Spinal cord (tissue), 10 donors: ENCODE measurements around the gene LCN15. TPM values are rescaled to one million over a fixed set of nuclear protein-coding genes. Genes with fewer than 3 reads are reported as not detected.

Experiments used
- DNase-seq, 6 donors: peaks; one replicate each; pipeline versions ENCODE4 v3.0.0 to v3.0.0-alpha.2; 2013 to 2015; ENCODE audit warnings: low spot score in 6 of 6, low read depth in 4 of 6
- H3K27ac ChIP-seq: one replicate; pipeline ENCODE4 v1.5.1; 2013; ENCODE audit warnings: low read depth, low read length, control low read depth
- H3K27me3 ChIP-seq: one replicate; pipeline ENCODE4 v1.6.1; 2013; ENCODE audit warnings: low read length; ENCODE audit not compliant: control insufficient read depth, insufficient read depth
- H3K36me3 ChIP-seq: one replicate; pipeline ENCODE4 v1.6.1; 2013; ENCODE audit warnings: low read length; ENCODE audit not compliant: control insufficient read depth, insufficient read depth
- H3K4me1 ChIP-seq: one replicate; pipeline ENCODE4 v1.6.1; 2013; ENCODE audit warnings: low read length; ENCODE audit not compliant: control insufficient read depth, insufficient read depth
- H3K4me3 ChIP-seq: one replicate; pipeline ENCODE4 v1.5.1; 2013; ENCODE audit warnings: low read depth, low read length, control low read depth
- H3K9me3 ChIP-seq: one replicate; pipeline ENCODE4 v1.6.1; 2013; ENCODE audit warnings: low read length; ENCODE audit not compliant: control insufficient read depth, insufficient read depth
- WGBS: methylation state at CpG from one replicate; pipeline ENCODE4 v1.1.5; 2013; ENCODE audit warnings: missing lambda C conversion rate; ENCODE audit not compliant: insufficient coverage; 5-methylcytosine and 5-hydroxymethylcytosine counted together
- polyA plus RNA-seq, 2 donors: library from polyadenylated mRNA; unstranded; fragments of 120-200 nt; gene quantifications; one replicate each; pipeline ENCODE4 v1.2.1, GENCODE V29; 2013; ENCODE audit not compliant: insufficient read length in 2 of 2
- total RNA-seq, 2 donors: library from RNA; depleted of rRNA in 1 of 2; stranded (reverse); fragments of 120-200 nt in 1 of 2; fragments of >200 nt in 1 of 2; gene quantifications; one replicate each; pipeline versions ENCODE4 v1.2.3 to v1.2.4, GENCODE V29; 2013 to 2014
- donor health status: healthy.

Gene LCN15
- total and polyA plus RNA-seq, 4 donors: 0.14 TPM; not detected in 3

DNA sequence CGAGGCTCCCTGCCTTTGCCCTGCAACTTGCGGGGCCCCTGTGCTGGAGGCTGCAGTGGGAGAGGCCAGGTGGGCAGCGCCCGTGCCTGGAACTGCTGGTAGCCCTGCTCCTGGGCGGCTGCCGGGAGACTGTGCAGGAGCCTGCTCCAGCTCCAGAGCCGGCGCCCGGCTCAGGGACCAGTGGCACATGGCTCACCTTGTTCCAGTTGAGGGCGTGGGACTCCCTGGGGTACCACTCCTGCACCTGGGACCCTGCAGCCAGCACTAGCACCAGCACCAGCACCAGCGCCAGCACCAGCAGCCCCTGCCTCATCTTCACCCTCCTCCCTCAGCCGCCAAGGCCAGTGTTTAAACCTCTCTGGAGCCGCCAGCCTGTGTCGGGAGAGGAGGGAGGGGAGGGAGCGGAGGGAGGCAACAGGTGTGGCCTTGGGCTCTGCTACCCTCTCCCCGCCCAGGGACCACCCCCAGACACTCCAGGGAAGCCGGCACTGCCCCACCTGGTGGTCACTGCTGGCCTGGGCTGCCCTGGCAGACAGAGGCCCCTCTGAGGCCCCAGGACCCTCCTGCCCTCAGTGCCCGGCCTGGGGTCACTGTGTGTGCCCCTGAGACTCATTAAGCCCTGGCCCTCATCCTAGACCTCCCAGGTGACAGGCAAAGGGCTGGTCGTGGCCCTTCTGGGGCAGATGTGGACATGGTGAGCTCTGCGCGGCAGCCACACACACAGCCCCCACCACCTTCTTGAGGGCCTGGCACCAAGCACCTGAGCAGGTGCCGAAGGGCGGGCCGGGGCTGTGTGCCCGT, 21.5 kb downstream of the LCN15 start, which contains the start of gene LCN10:
Gene LCN10 (minus strand): TSS at position 350 of the 801 bp plus-strand sequence. CDS start 37 bp downstream, at position 313.
- Histone ChIP-seq H3K27me3 (peaks cover 23% of the 10 kb centered on the region), H3K27ac (no peak within 1 kb of the TSS), H3K4me1 (peaks cover 21% of the 10 kb centered on the region), H3K9me3 (no peaks in the 10 kb centered on the region), H3K36me3 (peaks cover 3% of the 10 kb centered on the region), H3K4me3 (no peak within 1 kb of the TSS)
- WGBS: 56% methylated on average over 16 of the region's 25 CpGs
- DNase-seq: no peak

DNA sequence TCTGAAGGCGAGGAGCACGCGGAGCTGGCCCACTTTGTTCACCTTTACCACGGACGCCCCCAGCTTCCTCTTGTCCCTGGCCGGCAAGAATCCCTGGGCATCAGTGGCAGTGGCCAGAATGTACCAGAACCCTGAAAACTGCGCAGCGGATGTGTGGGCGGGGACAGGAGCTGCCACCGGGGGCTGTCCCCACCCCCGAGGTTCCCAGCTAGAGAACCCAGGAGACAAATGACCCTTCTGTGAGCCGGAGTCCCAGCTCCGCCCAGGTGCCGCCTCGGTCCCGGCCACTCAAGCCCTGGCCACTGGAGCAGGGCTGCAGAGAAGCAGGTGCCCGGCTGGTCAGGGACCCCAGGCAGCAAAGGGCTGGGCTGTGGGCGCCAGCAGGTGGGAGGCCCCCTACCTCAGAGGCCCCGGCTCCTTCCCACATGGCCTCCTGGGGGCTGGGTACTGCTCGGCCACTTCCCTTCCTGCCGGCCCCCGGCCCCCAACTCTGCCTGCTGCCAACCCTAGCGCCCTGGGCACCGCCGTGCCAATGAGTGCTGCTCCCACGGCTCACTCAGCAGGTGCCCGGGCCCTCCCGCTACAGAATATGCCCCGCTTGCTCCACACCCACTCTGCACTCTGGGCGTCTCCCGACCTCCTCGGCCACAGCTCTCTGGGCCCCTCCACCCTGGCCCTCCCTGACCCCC, 22.3 kb downstream of the LCN15 start:
- no peak overlapping the region for H3K27ac ChIP-seq
- peaks cover 23% of the 10 kb centered on the region for H3K27me3 ChIP-seq
- 48% methylated on average over 32 of the region's 32 CpGs for WGBS
- H3K4me3 ChIP-seq: no peak overlapping the region
- H3K4me1 ChIP-seq: peaks cover 21% of the 10 kb centered on the region
- H3K36me3 ChIP-seq: peaks cover 3% of the 10 kb centered on the region
- DNase-seq: no peak
- no peaks in the 10 kb centered on the region for H3K9me3 ChIP-seq

DNA sequence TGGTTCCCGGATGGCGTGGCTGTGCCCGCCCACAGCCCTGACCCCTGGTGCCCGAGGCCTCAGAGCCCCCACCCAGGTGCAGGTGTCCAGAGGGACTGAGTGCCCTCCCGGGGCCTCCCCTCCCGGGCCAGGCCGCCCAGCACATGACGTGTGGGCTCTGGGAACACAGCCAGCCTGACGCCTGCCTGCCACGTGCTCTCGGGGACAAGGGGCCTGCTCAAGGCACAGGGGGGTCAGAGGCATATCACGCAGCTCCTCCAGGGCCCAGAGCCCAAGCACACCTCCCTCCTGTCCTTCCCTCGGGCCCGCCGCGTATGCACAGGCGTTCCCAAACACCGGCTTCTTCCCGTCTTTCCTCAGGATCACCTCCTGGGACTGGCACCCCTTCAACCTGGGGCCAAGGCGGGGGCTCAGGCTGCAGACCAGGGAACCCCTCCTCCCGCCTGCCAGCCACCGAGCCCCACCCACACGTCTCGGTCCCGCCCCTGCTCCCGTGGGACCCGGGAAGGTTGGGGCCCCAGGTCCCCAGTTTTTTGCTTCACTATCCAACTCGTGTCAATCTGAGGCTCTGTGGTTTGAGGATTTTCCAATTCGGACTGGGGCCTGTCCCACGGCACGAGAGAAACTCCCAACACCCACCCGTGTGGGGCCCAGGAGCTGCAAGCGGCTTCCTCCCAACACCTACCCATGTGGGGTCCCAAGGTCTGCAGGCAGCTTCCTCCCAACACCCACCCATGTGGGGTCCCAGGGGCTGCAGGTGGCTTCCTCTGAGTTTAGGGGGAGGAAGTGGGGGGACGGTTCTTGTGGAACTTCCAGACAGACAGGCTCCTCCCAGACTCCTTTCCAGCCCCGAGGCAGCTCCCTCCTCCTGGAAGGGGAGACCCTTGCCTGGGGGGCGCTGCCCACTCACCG, 23.1 kb downstream of the LCN15 start:
- WGBS: 37% methylated on average over 26 of the region's 37 CpGs
- H3K4me1 ChIP-seq: peaks cover 21% of the 10 kb centered on the region

DNA sequence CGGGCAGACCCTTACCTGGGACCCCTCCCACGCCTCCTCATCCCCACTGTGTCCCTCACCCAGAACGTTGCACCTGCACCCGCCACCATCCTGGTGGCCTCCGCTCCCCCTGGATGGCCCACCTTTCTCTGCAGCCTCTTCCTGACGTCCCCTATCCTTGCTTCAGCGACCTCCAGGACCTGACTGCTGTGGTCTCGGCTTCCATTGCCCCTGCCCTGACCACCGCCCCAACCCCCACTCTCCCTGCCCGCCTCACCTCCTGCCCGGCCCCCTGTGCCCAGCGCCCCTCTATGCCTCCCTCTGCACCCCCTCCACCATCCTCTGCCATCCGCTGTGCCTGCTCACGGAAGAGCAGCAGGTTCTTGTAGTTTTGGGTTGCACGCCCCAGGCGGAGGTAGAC, 23.8 kb downstream of the LCN15 start:
- Histone ChIP-seq H3K27ac (no peak overlapping the region), H3K27me3 (peaks cover 23% of the 10 kb centered on the region), H3K4me3 (no peak overlapping the region), H3K4me1 (peaks cover 21% of the 10 kb centered on the region), H3K9me3 (no peaks in the 10 kb centered on the region), H3K36me3 (no peaks in the 10 kb centered on the region)
- 88% methylated on average over 16 of the region's 16 CpGs for WGBS
- DNase-seq: no peak

More for the DNA sequence above, 23.1 kb downstream of the LCN15 start:
- H3K27ac ChIP-seq: no peak overlapping the region
- no peaks in the 10 kb centered on the region for H3K9me3 ChIP-seq
- peak in 1 of 6 donors; percentile 43 for DNase-seq
- no peaks in the 10 kb centered on the region for H3K36me3 ChIP-seq
- H3K4me3 ChIP-seq: no peak overlapping the region
- peaks cover 23% of the 10 kb centered on the region for H3K27me3 ChIP-seq

DNA sequence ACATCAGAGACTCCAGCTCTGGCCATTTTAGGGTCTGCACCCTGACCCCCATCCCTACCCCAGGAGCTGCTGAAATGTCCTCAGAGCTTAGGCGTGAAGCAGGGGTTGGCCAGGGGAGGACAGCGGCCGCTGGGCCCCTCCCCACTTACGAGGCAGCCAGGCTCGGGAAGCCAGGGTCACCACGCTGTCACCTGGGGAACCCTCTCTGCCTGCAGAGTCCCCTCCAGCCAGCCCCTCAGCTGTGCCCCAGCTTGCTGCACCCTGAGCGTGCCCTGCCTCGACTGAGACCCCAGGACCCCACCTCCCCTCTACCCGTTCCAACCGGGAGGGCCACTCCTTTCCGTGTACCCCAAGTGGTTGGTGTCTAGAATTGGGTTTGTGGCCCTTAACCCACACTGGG, 24.2 kb downstream of the LCN15 start:
- no peak overlapping the region for H3K4me3 ChIP-seq
- 82% methylated on average over 9 of the region's 11 CpGs for WGBS
- no peaks in the 10 kb centered on the region for H3K36me3 ChIP-seq
- H3K4me1 ChIP-seq: peaks cover 21% of the 10 kb centered on the region
- no peak for DNase-seq
- peaks cover 23% of the 10 kb centered on the region for H3K27me3 ChIP-seq
- no peaks in the 10 kb centered on the region for H3K9me3 ChIP-seq
- no peak overlapping the region for H3K27ac ChIP-seq

DNA sequence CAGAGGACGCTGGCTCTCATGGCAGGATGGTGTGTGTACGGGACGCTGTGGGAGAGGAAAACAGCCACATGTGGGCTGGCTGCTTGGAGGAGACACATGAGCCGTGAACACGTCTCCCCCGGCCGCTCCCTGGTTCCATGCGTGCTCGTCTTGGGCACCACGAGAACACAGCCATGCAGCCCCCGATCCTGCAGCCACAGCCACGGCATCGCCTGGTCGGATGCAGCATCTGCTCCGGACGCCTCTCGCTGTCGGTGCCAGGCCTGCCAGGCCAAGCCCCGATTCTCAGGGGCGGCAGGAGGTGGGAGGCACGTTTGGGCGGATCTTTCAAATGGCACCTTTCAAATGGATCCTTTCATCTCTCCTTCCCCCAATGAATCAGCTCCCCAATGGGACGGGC, 24.8 kb downstream of the LCN15 start:
- peaks cover 21% of the 10 kb centered on the region for H3K4me1 ChIP-seq
- H3K27ac ChIP-seq: no peak overlapping the region
- no peaks in the 10 kb centered on the region for H3K9me3 ChIP-seq
- H3K36me3 ChIP-seq: no peaks in the 10 kb centered on the region
- WGBS: 84% methylated on average over 23 of the region's 23 CpGs
- no peak overlapping the region for H3K4me3 ChIP-seq
- peaks cover 23% of the 10 kb centered on the region for H3K27me3 ChIP-seq
- DNase-seq: no peak

DNA sequence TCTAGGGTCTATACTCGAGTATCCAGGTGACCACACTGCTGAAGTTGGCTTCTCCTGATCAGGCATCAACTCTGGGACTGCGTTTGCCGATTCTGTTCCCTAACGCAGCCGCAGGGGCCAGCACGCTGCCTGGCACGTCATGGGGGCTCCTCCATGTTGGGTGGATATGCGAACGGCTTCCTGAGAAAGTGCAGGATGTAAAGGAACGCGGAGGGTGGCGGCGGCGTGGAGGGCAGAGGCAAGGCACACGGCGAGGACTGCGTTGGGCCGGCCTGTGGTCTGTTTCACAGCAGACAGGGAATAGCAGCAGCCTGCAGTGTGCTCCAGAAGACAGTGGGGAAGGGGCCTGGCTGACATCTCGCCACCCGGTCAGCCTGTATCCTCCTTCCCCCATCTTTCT, 25.4 kb downstream of the LCN15 start:
- Histone ChIP-seq H3K36me3 (no peaks in the 10 kb centered on the region), H3K4me3 (no peak overlapping the region), H3K27ac (no peak overlapping the region), H3K9me3 (no peaks in the 10 kb centered on the region), H3K4me1 (peaks cover 21% of the 10 kb centered on the region), H3K27me3 (peaks cover 23% of the 10 kb centered on the region)
- DNase-seq: no peak
- WGBS: 92% methylated on average over 20 of the region's 20 CpGs

DNA sequence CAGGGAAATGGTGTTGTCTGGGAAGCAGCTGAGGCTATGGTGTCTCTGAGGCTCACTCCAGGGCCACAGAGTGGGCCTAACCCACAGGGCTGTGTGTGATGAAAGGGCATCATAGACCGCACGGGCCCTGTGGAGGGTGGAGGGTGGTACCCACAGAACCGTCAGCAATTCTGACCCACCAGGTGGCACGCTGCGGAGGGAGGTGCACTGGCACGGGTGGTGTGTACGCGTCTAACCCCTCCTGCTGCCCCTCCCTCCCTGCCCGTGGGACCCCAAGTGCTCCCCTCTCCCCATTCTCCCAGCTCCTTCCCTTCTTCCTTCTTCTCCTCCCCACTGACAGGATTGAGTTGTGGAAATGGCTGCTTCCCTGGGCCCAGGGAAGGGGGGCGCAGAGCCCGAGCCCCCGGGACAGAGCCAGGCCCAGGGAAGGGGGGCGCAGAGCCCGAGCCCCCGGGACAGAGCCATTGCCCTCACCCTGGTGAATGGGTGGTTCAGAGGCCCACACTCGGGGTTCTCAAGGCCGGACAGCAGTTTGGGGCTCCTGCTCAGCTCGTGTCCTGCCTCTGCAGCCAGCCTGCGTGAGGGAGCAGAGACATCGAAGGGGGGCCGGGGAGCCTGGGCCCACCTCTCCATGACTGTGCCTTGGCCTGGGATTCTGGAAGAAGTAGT, 28.4 kb downstream of the LCN15 start:
- Histone ChIP-seq H3K9me3 (no peaks in the 10 kb centered on the region), H3K27me3 (peaks cover 3% of the 10 kb centered on the region), H3K4me1 (peaks cover 3% of the 10 kb centered on the region), H3K4me3 (no peak overlapping the region), H3K27ac (no peak overlapping the region), H3K36me3 (peaks cover 5% of the 10 kb centered on the region)
- DNase-seq: no peak
- 80% methylated on average over 14 of the region's 21 CpGs for WGBS
